WTC11 (cell line): Measurements from ENCODE around the gene NDUFB10.

Experiments
- CTCF ChIP-seq: fragments of 200-600 bp; IDR thresholded peaks from 2 replicates; pipeline ENCODE4 v1.8.0; 2022; ENCODE audit warnings: antibody characterized with exemption
- MAX ChIP-seq: sonication (generic); formaldehyde crosslinking; IDR thresholded peaks from 2 replicates; pipeline ENCODE4 v1.8.0; 2022; ENCODE audit warnings: mild to moderate bottlenecking, missing genetic modification reagents
- SP1 ChIP-seq: sonication (generic); formaldehyde crosslinking; conservative IDR thresholded peaks from 2 replicates; pipeline ENCODE4 v1.8.1; 2022; ENCODE audit warnings: missing genetic modification reagents
- STAT6 ChIP-seq: sonication (generic); formaldehyde crosslinking; conservative IDR thresholded peaks from 2 replicates; pipeline ENCODE4 v1.8.1; 2023; ENCODE audit warnings: mild to moderate bottlenecking, low read depth, missing genetic modification reagents, moderate library complexity
- ZNF263 ChIP-seq: sonication (generic); formaldehyde crosslinking; IDR thresholded peaks from 2 replicates; pipeline ENCODE4 v1.8.1; 2022; ENCODE audit warnings: low read depth, mild to moderate bottlenecking, moderate library complexity, missing genetic modification reagents
- TF ChIP-seq, protein P1 (sequence below): sonication (generic); formaldehyde crosslinking; IDR thresholded peaks from 2 replicates; pipeline ENCODE4 v1.8.0; 2022; ENCODE audit warnings: mild to moderate bottlenecking, missing genetic modification reagents

- TF ChIP-seq MAX (no peak), CTCF (no peak), SP1 (no peak), STAT6 (CRISPR knock-in tag) (no peak), ZNF263 (CRISPR knock-in tag) (no peak)
- TF ChIP-seq, protein P1, sequence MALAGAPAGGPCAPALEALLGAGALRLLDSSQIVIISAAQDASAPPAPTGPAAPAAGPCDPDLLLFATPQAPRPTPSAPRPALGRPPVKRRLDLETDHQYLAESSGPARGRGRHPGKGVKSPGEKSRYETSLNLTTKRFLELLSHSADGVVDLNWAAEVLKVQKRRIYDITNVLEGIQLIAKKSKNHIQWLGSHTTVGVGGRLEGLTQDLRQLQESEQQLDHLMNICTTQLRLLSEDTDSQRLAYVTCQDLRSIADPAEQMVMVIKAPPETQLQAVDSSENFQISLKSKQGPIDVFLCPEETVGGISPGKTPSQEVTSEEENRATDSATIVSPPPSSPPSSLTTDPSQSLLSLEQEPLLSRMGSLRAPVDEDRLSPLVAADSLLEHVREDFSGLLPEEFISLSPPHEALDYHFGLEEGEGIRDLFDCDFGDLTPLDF: no peak
Observed at GRCh38 chr16:1961651-1962067, 2.3 kb downstream of the NDUFB10 start.
